CD4-positive, alpha-beta T cell treated with Interleukin-21 for 1 hour (primary cell): Measurements from ENCODE around the gene TLR4.

ENCODE experiments used
- DNase-seq: peaks from one replicate; pipeline ENCODE4 v3.0.0-alpha.2; 2020

TLR4 gene

DNA sequence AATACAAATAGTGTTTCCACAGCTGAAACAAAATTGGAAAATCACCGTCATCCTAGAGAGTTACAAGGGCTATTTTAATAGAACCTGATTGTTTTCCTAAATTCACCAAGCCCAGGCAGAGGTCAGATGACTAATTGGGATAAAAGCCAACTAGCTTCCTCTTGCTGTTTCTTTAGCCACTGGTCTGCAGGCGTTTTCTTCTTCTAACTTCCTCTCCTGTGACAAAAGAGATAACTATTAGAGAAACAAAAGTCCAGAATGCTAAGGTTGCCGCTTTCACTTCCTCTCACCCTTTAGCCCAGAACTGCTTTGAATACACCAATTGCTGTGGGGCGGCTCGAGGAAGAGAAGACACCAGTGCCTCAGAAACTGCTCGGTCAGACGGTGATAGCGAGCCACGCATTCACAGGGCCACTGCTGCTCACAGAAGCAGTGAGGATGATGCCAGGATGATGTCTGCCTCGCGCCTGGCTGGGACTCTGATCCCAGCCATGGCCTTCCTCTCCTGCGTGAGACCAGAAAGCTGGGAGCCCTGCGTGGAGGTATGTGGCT lies at the start of gene TLR4:
TSS of gene TLR4 (plus strand) at position 380 of the 552 bp plus-strand sequence. CDS start at position 450, 70 bp downstream.
- DNase-seq = peak; percentile 22

DNA sequence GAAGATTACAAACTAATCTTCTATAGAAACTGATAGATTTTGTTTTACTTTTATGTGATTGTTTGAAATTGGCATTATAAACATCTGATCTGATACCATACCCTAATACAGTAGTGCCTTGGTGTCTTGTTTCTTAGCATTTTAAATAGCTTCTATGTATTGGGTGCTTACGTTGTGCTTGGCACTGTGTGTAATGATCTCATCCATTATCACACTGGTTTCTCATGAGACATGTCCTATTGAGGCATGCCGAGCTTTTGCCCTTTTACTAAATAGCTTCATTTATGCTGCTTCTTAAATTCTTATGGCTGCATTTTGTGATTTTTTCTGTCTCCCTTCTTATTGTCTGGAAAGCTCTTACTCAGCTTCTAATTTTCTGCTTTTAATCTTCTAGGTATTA lies 48.2 kb upstream of the TLR4 start:
- DNase-seq = no peak

DNA sequence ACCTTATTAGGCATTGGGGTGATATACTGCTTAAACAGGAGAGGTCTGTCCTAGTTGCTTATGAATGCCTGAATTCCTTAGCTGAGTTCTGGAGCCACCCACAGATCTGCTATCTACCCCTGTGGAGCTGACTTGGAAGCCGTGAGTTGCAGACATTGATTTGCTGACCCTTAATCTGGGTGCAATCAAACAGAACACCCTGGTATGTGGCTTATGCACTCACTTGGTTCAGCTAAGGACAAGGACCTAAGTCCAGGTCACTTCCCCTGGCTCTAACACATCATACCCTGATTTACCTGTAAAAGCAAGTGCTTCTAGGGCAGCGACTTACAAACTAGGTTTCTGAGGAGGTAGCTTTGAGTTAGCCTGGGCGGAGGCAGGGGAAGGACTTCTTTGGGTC lies 41.6 kb upstream of the TLR4 start:
- DNase-seq = no peak

DNA sequence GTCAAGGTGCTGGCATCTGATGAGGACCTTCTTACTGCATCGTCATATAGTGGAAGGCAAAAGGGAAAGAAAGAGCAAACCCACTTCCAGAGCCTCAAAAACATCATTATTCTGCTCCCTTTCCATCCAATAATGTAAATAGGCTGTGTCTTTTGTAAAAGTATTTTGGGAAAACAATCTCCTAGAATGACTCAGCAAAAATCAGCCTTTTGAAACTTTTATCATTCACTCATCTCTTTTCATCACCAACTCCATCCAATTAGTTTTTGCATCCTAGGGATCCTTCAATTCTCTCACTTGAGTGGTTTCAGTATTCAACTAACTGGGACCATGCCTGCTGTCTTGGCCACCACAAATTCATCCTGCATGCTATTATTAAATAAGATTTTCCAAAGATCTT lies 39.8 kb upstream of the TLR4 start:
- DNase-seq = no peak

DNA sequence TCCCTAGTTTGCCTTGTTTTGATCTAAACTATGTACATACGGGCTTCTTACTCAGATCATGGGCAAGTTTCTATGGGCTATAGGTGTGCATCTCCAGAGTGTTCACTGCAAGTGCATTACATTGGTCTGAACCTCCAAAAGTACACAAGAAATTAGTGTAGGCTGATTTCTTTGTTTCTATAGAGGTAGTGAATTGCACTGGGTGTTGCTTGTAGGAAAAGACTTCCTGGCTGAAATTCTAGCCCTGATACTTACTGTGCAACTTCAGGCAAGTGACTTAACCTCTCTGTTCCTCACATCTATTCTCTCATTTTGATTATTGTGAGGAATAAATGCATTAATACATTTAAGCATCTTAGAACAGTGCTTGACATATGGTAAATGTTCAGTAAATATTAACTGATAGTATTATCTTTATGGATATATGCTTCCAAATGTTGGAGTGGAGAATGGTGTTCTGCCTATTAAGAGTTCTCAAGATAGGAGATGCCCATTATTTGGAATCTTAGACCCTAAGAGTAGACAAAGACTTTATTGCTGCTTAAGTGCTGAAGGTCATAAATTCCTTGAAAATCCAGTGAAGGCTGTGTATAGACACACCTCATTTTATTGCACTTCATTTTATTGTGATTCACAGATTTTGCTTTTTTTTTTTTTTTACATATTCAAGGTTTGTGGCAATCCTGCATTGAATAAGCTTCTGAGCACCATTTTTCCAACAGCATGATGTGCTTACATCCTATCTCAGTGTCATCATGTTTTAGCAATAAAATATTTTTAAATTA lies 38.4 kb upstream of the TLR4 start:
- no peak for DNase-seq

DNA sequence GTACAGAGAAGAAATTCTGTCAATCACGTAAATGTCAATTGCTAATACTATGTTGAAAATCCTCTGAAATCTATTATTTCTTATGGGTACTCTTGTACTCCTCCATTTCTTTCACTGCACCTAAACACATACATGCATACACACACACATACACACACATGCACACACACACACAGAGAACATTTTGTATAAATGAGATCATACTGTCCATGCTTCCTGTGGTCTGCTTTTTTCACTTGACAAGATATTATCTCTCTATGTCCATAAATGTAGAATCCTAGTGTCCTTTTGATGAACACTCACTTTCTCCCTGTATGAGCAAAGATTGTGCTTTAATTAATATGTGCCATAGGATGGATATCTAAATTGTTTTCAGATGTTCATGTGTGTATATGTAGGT lies 32.7 kb upstream of the TLR4 start:
- DNase-seq = no peak

DNA sequence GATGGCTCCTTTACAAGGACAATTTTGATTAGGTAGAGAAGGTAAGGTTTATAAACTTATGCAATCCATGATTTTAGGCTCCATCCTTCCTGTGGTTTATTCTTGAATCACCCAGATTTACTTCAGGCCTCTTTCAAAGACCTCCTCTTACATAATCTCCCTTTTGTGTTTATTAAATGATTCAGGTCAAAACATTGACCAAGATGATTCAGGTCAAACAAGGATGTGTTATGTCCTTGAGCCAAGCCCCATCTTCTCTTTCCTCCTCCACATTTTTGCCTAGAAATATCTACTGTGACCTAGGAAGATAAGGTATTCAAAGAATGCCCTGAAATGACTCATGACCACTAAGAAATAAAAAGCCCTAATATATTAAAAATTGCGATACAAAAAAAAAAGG lies 31.8 kb upstream of the TLR4 start:
- DNase-seq = no peak

DNA sequence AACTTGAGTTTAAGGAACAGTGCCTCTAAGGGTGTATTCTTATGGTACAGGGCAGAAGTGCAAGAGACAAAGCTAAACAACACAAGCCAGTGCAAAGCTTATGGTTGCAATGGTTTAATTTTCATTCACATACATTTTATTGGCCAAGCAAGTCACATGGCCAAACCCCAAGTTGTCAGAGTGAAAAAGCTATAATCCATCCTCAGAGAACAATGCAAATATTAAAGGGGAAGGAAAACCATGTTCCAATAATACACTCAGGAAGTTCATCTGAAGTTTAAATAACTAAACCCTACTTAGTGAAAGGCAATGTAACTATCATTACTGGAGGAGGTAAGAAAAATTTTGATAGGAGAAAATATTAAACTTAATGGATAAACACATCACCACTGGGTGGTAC lies 26.6 kb upstream of the TLR4 start:
- no peak for DNase-seq

DNA sequence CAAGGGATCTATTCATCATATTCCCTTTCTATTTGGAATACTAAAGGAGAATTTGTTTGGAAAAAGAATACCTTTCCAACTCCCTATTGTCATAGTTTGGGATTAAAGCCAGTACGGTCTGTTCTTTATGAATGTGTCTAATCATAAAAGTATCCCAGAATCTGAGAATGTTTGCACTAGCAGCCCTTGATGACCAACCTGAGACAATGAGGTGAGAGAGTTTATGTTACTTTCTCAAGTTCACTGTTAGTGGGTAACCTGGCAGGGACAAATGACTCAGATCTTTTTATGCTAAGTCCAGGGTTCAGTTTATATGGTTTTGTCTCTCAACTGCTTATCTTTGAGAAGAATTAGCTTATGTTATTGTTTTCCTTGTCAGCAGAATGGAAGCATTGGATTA lies 25.3 kb upstream of the TLR4 start:
- DNase-seq = no peak

DNA sequence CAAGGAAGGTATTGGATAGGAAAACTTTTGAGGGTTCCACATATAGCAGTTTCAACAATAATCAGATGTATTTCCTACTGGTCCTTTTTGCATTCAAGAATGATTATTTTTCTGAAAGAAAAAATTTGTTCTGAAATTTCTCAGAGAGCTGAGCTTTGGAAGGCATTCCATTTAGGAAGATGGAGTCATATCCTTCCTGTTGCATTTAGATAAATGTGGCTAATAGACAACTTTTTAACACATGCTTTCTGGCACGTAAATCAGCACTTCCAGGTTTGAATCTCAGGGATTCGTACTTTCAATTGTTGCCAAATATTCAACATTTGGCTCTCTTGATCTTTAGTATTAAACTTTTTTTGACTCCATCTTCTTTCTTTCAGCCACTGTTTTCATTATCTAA lies 24.8 kb upstream of the TLR4 start:
- DNase-seq = no peak

DNA sequence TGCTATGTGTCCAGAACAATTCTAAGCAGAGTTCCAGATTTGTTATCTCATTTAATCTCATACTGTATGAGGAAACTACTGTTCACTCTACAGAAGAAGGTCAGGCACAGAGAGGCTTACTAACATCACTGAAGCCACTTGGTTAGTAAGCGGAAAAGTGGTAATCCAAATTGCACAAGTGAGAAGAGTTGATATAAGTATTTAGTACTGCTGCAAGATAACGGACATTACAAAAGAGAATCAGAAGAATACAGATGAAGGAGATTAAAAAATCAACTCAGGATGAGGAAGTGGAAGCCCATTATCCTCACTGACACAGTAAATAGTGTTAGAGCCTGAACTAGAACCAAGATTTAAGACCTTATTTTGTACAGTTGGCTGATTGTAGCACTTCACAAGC lies 22.3 kb upstream of the TLR4 start:
- no peak for DNase-seq

DNA sequence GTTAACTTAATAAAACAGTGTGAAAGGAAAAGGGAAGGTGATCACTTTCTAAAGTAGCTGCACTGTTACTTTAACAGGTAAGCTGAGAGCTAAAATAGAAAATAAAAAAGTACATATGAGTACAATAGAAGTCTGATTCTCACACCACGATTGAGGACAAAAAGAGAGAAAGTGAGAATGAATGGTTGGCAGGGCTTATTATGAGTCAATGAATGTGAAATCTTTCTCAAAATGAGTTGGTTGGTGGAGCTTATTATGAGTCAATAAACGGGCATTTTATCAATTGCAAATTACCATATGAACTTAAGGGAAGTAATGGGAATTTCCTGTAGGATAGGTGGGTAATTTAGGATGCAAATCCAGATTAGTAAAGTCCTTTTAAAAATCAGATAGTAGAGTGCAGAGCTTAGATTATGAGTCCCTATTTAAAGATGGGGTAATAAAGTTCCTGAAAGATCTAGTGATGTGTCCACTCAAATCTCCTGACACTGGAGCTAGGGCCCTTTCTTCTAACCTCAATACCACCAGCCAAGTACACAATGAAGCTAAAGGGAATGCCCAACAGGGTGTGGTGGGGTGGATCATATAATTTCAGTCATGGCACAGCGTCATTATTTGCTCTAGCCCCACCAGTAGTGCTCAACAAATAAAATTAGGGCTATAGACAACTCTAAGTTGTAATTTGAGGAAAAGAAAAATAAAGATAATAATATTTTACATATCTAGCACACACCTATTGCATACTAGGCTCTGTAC lies 21.1 kb upstream of the TLR4 start:
- no peak for DNase-seq

DNA sequence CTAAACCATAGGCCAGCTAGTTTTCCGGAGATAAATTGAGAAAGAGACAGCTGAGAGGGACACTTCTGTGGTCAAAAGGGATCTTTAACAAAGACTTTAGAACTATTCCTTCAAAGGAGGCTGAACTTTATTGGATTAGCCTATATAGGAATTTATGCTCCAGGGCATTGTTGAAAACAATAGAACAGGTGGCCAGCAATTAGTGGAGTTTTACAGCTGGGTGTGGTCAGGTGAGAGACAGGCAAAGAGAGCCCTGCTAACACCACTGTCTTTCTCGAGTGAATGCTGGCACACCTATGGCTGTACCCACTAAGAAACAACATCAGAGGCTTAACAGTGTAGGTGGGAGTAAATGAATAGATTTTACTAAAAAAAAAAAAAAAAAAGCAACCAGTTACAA lies 16.7 kb upstream of the TLR4 start:
- DNase-seq = no peak

DNA sequence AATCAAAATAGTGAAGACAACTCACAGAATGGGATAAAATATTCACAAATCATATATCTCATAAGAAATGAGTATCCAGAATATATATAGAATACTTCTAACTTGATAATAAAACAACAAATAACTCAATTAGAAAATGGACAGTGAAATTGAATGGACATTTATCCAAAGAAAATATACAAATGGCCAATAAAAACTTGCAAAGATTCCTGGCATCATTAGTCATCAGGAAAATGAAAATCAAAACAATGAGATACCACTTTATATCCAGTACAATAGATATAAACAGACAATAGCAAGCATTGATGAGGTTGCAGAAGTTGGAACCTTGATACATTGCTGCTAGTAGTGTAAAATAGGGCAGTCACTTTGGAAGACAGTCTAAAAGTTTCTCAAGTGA lies 12.8 kb upstream of the TLR4 start:
- no peak for DNase-seq

DNA sequence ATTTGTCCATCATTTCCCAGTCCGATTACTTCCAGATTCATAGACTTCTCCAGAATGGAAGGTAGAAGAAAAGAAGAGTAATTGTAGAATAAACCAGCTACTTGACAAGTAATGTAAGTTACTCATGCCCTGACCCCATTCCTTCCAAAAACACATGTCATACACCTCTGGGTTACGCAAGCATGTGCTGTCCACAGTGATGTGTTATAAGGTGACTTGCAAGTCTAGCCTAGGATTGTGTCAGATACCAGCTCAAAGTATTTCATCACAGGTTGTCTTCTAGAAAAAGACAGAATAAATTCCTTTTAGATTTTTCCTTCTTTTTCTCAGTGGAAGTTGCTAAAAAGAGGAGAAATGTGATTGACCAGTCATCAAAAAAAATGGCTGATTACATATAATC lies 8.0 kb upstream of the TLR4 start:
- DNase-seq = no peak

DNA sequence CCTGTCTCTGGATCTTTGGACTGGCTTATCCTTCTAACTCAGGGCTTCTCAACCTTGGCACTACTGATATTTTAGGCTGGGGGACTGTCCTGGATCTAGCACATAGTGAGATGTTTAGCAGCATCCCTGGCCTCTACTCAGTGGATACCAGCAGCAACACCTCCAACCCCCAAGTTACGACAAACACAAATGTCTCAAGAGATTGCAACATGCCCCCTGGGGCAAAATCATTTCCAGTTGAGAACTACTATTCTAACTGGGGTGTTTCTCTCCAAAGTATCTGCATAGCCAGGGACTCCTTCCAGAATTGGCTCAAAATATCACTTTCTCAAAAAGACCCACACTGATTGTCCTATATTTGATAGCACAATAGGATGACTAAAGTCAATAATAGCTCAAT lies 7.2 kb upstream of the TLR4 start:
- no peak for DNase-seq

DNA sequence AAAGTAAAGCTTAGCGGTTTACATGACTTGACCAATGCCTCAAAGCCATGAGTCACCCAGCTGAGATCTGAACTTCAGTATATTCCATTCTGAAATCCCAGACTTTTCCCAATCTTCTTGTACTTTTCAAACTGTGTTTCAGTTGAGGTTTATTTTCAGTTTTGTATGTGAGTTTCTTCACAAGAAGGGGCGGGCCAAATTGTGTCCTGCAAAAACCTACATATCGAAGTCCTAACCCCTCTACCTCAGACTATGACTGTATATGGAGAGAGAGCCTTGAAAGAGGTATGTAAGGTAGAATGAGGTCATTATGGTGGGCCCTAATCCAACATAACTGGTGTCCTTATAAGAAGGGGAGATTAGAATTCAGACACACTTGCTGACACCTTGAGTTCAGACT lies 666 bp upstream of the TLR4 start:
- DNase-seq = no peak

DNA sequence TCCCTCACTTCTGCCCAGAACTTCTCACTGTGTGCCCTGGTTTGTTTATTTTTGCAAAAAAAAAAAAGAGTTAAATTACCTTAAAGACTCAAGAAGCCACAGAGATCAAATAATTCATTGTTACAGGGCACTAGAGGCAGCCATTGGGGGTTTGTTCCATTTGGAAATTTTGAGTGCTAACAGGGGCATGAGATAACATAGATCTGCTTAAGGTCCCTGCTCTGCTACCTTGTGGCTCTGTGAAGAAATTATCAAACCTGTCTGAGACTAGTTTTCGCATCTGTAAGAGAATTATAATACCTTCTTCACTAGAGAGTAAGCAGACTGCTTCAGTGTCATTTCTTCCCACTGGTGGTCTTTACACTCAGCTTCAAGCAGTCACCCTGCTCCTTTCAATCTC lies 394 bp downstream of the TLR4 start:
- DNase-seq = no peak

DNA sequence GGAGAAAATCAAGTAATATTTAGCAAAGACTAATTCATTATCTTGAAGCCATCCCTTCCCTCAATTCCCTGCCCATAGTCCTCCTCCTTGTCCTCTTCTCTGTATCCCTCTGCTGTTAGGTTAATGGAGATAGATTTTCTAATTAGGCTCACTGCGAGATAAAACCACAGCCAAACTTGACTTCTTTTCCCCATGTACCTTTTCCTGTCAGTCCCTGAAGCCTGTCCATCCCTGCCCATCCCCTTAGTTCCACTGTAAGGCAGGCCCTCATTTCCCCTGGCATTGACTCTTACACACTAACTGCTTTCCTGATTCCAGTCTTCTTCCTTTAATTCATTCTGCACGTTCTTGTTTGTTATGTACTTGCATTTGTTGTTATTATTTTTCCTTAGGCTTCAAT lies 1.2 kb downstream of the TLR4 start:
- DNase-seq = no peak

DNA sequence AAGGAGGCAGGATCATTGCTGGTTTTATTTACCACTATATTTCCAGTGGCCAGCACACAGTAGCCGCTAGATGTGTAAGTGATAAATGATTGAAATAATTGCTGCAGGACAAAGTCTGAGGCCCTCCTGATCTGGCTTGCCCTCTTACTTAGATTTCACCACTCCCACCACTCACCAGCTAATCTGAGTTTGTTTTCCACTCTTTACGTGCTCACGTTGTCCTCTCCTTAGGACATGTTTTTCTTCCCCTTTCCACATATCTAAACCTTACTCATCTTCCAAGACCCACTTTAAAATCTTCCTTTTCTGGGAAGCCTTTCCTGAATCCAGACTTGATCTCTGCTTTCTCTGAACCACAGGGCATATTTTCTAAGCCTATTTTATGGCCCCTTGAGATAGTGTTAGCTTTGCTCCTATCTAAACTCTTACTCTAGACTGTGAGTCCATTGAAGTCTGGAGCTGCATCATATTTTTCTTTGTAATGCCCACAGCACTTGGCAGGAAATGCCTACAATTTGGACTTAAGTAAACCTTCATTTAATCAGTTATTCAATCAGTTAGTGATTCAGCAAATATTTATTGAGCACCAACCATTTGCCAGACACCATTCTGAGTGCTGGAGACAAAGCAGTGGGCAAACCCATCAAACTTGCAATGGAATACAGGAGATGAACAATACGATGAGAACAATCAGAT lies 2.4 kb downstream of the TLR4 start:
- no peak for DNase-seq

DNA sequence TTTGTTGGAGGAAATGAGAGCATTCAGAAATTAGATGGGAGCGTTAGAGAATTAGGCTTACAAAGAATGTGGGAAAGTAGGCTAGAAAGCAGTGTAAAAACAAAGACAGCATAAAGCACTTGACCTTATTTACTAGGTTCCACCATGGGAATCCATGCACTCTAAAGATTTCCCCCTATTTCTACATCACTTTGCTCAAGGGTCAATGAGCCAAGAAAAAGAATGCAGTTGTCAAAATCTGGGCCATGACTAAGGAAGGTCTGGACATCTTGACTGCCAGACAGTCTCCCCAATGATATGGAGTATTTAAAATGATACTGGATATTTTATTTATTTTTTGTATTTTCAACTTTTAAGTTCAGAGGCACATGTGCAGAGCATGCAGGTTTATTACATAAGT lies 3.4 kb downstream of the TLR4 start:
- DNase-seq = no peak

DNA sequence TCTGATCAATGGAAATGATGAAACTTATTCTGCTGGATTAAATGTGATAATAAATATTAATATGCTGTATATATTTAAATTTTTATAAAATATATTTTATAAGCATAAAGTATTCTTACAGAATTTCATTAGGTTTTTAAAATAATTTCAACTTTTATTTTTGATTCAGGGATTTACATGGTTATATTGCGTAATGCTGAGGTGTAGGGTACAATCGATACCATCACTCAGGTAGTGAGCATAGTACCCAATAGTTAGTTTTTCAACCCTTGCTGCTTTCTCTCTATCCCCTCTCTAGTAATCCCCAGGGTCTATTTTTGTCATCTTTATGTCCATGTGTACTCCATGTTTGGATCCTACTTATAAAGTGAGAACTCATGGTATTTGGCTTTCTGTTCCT lies 5.7 kb downstream of the TLR4 start:
- DNase-seq = no peak

DNA sequence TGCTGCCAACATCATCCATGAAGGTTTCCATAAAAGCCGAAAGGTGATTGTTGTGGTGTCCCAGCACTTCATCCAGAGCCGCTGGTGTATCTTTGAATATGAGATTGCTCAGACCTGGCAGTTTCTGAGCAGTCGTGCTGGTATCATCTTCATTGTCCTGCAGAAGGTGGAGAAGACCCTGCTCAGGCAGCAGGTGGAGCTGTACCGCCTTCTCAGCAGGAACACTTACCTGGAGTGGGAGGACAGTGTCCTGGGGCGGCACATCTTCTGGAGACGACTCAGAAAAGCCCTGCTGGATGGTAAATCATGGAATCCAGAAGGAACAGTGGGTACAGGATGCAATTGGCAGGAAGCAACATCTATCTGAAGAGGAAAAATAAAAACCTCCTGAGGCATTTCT lies 10.1 kb downstream of the TLR4 start:
- no peak for DNase-seq
